ENCODE measurements around the gene TROAP. TPM values are rescaled to one million over a fixed set of nuclear protein-coding genes. Genes with fewer than 3 reads are reported as not detected.
"Not testable (repeated sequence)": the region's sequence is repeated elsewhere in the genome, so short reads cannot be mapped to it uniquely, and the experiment has no call there.

TROAP gene
- polyA plus RNA-seq, 3 donors: 0.22 to 2.4 (median 0.33) TPM

GRCh38 chr12:49380184-49380583 is 57.1 kb downstream of the TROAP start:
- WGBS, 3 donors: 84 to 98% (median 95%) methylated on average over 9 of the region's 9 CpGs
- H3K27ac ChIP-seq (ENCODE audit: low read depth, low read length): not testable (repeated sequence)

Other genes with a start within 250 kb of the TROAP start
- 1 to 10 TPM in 2 of 3 donors, under 1 TPM in 1; 0.22 to 1.8 (median 1.5) TPM for gene DHH, start 228.5 kb upstream of the TROAP start, polyA plus RNA-seq
- gene LMBR1L, start 212.4 kb upstream of the TROAP start, polyA plus RNA-seq: 10 to 100 TPM; 22.5 to 38.7 (median 28.2) TPM
- gene TUBA1B, start 191.9 kb upstream of the TROAP start, polyA plus RNA-seq: 100 to 1,000 TPM; 184 to 751 (median 746) TPM
- 100 to 1,000 TPM in 2 of 3 donors, 10 to 100 TPM in 1; 51.3 to 167 (median 154) TPM for gene TUBA1A, start 134.2 kb upstream of the TROAP start, polyA plus RNA-seq
- 100 to 1,000 TPM; 108 to 342 (median 166) TPM for gene TUBA1C, start 58.2 kb upstream of the TROAP start, polyA plus RNA-seq
- gene PRPH, start 28.1 kb upstream of the TROAP start, polyA plus RNA-seq: 1 to 10 TPM in 2 of 3 donors, under 1 TPM in 1; 0.43 to 2.4 (median 2.1) TPM
- gene C1QL4, start 13.9 kb downstream of the TROAP start, polyA plus RNA-seq: not detected
- 1 to 10 TPM in 1 of 3 donors, under 1 TPM in 2; 0.22 to 4.0 (median 0.62) TPM for gene DNAJC22, start 23.6 kb downstream of the TROAP start, polyA plus RNA-seq
- 10 to 100 TPM in 1 of 3 donors, 1 to 10 TPM in 2; 4.8 to 13.4 (median 5.0) TPM for gene SPATS2, start 44.2 kb downstream of the TROAP start, polyA plus RNA-seq
- 1 to 10 TPM in 1 of 3 donors, under 1 TPM in 2; 0.21 to 1.8 (median 0.32) TPM for gene KCNH3, start 215.8 kb downstream of the TROAP start, polyA plus RNA-seq
- 10 to 100 TPM; 26.5 to 42.7 (median 38.3) TPM for gene MCRS1, start 244.9 kb downstream of the TROAP start, polyA plus RNA-seq